ENCODE results near the gene FHIP1B.

FHIP1B gene

GRCh38 chr11:6238902-6239301, 4.5 kb upstream of the FHIP1B start, which contains the start of gene CNGA4:
CNGA4 (plus strand) TSS chr11:6239089; CDS start chr11:6239207, 118 bp downstream.
- no peak for DNase-seq

GRCh38 chr11:6237761-6238302, 3.4 kb upstream of the FHIP1B start:
- no peak for DNase-seq

- no peak for DNase-seq
These were observed 2.8 kb upstream of the FHIP1B start for GRCh38 chr11:6237266-6237665.

GRCh38 chr11:6233984-6234386, 451 bp downstream of the FHIP1B start:
- DNase-seq: no peak

GRCh38 chr11:6232899-6233298, 1.5 kb downstream of the FHIP1B start:
- no peak for DNase-seq

- no peak for DNase-seq
These were observed 4.5 kb downstream of the FHIP1B start for GRCh38 chr11:6229911-6230310.

GRCh38 chr11:6228520-6228919, 5.9 kb downstream of the FHIP1B start:
- DNase-seq: no peak

GRCh38 chr11:6225896-6226295, 8.5 kb downstream of the FHIP1B start:
- no peak for DNase-seq

- no peak for DNase-seq
These were observed 9.4 kb downstream of the FHIP1B start for GRCh38 chr11:6225024-6225423.

GRCh38 chr11:6224421-6224820, 10.0 kb downstream of the FHIP1B start:
- no peak for DNase-seq

GRCh38 chr11:6223854-6224253, 10.6 kb downstream of the FHIP1B start:
- DNase-seq: no peak

- DNase-seq: no peak
These were observed 15.1 kb downstream of the FHIP1B start for GRCh38 chr11:6219359-6219758.

- DNase-seq: no peak
These were observed 16.7 kb downstream of the FHIP1B start for GRCh38 chr11:6217722-6218121.

- DNase-seq: no peak
These were observed 17.9 kb downstream of the FHIP1B start for GRCh38 chr11:6216501-6216900.

GRCh38 chr11:6214530-6214929, 19.9 kb downstream of the FHIP1B start:
- DNase-seq: no peak

GRCh38 chr11:6210274-6210955, 24.0 kb downstream of the FHIP1B start:
- DNase-seq: no peak

GRCh38 chr11:6209801-6210200, 24.6 kb downstream of the FHIP1B start:
- no peak for DNase-seq

GRCh38 chr11:6206456-6207180, 27.8 kb downstream of the FHIP1B start:
- DNase-seq: no peak

GRCh38 chr11:6205366-6205765, 29.1 kb downstream of the FHIP1B start, which contains the start of gene C11orf42:
C11orf42 (plus strand) TSS chr11:6205557; CDS start chr11:6205616, 59 bp downstream.
- no peak for DNase-seq

- DNase-seq: no peak
These were observed 29.7 kb downstream of the FHIP1B start for GRCh38 chr11:6204706-6205105.

- DNase-seq: peak; percentile 14
These were observed 31.1 kb downstream of the FHIP1B start for GRCh38 chr11:6203327-6203726.

- DNase-seq: no peak
These were observed 32.4 kb downstream of the FHIP1B start for GRCh38 chr11:6202041-6202440.

- DNase-seq: no peak
These were observed 33.0 kb downstream of the FHIP1B start for GRCh38 chr11:6201481-6201880.

GRCh38 chr11:6200975-6201374, 33.5 kb downstream of the FHIP1B start:
- DNase-seq: no peak

Data from central memory CD4-positive, alpha-beta T cell (primary cell).